Measurements from ENCODE around the gene RHBDF2.
"Not testable (repeated sequence)": the region's sequence is repeated elsewhere in the genome, so short reads cannot be mapped to it uniquely, and the experiment has no call there.

DNA sequence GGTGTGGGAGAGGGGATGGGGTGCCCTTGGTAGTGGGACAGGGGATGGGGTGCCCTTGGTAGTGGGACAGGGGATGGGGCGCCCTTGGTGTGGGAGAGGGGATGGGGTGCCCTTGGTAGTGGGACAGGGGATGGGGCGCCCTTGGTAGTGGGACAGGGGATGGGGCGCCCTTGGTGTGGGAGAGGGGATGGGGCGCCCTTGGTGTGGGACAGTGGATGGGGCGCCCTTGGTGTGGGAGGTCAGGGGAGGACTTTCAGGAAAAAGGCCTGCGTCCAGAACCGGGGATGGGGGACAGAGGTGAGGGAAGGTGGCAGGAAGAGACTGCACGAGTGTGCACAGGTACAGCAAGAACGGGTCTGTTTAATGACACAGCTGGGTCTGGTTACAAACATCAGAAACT, 25.8 kb upstream of the RHBDF2 start:
- not testable (repeated sequence) for TF ChIP-seq POLR2A (IDR thresholded peaks at IDR 0.05)
- TF ChIP-seq, protein P1, sequence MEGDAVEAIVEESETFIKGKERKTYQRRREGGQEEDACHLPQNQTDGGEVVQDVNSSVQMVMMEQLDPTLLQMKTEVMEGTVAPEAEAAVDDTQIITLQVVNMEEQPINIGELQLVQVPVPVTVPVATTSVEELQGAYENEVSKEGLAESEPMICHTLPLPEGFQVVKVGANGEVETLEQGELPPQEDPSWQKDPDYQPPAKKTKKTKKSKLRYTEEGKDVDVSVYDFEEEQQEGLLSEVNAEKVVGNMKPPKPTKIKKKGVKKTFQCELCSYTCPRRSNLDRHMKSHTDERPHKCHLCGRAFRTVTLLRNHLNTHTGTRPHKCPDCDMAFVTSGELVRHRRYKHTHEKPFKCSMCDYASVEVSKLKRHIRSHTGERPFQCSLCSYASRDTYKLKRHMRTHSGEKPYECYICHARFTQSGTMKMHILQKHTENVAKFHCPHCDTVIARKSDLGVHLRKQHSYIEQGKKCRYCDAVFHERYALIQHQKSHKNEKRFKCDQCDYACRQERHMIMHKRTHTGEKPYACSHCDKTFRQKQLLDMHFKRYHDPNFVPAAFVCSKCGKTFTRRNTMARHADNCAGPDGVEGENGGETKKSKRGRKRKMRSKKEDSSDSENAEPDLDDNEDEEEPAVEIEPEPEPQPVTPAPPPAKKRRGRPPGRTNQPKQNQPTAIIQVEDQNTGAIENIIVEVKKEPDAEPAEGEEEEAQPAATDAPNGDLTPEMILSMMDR (IDR thresholded peaks at IDR 0.05), result not testable (repeated sequence)

Data from testis (tissue), 2 donors.